Measurements from ENCODE around the gene ZFP37. TPM values are rescaled to one million over a fixed set of nuclear protein-coding genes. Genes with fewer than 3 reads are reported as not detected.

ZFP37 gene
- 0.86 to 1.9 TPM (median 1.8 TPM) in 5 replicates for total RNA-seq (2022; extraction: Qiagen RNA extraction; ENCODE audit: low read depth)

GRCh38 chr9:113056191-113057106, at the start of gene ZFP37:
Gene ZFP37 (minus strand): TSS chr9:113056724. CDS start chr9:113056688, 36 bp downstream.

GRCh38 chr9:113011911-113012381, 44.6 kb downstream of the ZFP37 start, which contains the start of gene ZNF883:
Gene ZNF883 (minus strand): TSS chr9:113012192.

Other genes with a start within 250 kb of the ZFP37 start
- not detected in 5 replicates for gene SLC46A2, start 165.8 kb downstream of the ZFP37 start, total RNA-seq (2022; extraction: Qiagen RNA extraction; ENCODE audit: low read depth)
- gene ZNF883, start 44.5 kb downstream of the ZFP37 start, total RNA-seq (2022; extraction: Qiagen RNA extraction; ENCODE audit: low read depth), result 0.74 to 1.1 TPM (median 0.83 TPM) in 5 replicates
- 6.4 to 7.7 TPM (median 7.1 TPM) in 5 replicates for gene SLC31A2, start 94.3 kb upstream of the ZFP37 start, total RNA-seq (2022; extraction: Qiagen RNA extraction; ENCODE audit: low read depth)
- gene FKBP15, start 164.6 kb upstream of the ZFP37 start, total RNA-seq (2022; extraction: Qiagen RNA extraction; ENCODE audit: low read depth), result 17.5 to 18.4 TPM (median 17.8 TPM) in 5 replicates
- 17.9 to 23.9 TPM (median 22.0 TPM) in 5 replicates for gene SLC31A1, start 164.8 kb upstream of the ZFP37 start, total RNA-seq (2022; extraction: Qiagen RNA extraction; ENCODE audit: low read depth)
- gene CDC26, start 218.8 kb upstream of the ZFP37 start, total RNA-seq (2022; extraction: Qiagen RNA extraction; ENCODE audit: low read depth), result 43.0 to 67.2 TPM (median 45.6 TPM) in 5 replicates
- gene PRPF4, start 218.9 kb upstream of the ZFP37 start, total RNA-seq (2022; extraction: Qiagen RNA extraction; ENCODE audit: low read depth), result 54.5 to 61.0 TPM (median 57.9 TPM) in 5 replicates
- gene RNF183, start 246.7 kb upstream of the ZFP37 start, total RNA-seq (2022; extraction: Qiagen RNA extraction; ENCODE audit: low read depth), result 0.09 to 0.15 TPM in 2 of 5 replicates, not detected in the others